Naive thymus-derived CD8-positive, alpha-beta T cell (primary cell): ENCODE measurements around the gene RSPH3. TPM values are rescaled to one million over a fixed set of nuclear protein-coding genes. Genes with fewer than 3 reads are reported as not detected.

ENCODE experiments used
- ATAC-seq, 2 donors: fragments of 150-1000 bp; cut with Tn5 transposase in 1 of 2; sonication (Bioruptor Pico), chemical (Tn5 transposase) in 1 of 2; 1 replicate in 1 of 2; 2 replicates in 1 of 2; pipeline ENCODE4 v1.10.0; 2021; ENCODE audit warnings: mild to moderate bottlenecking in 2 of 2, moderate library complexity in 2 of 2
- POLR2A ChIA-PET: fragments of 350-600 bp; sonication (Branson Sonifier 250); formaldehyde crosslinking; loops from one replicate; lab custom pipeline; 2021; ENCODE audit warnings: antibody characterized with exemption; lab: Charles Lee
- DNase-seq, 10 donors: peaks; one replicate each; pipeline versions ENCODE4 v3.0.0 to v3.0.0-alpha.2; 2020 to 2022
- H3K27ac Mint-ChIP-seq, 10 donors: one replicate each; pipeline ENCODE4 v1.8.0; 2020 to 2022; ENCODE audit warnings: mild to moderate bottlenecking in 10 of 10, mixed read lengths in 10 of 10, moderate library complexity in 4 of 10, inconsistent platforms in 1 of 10
- H3K27me3 Mint-ChIP-seq, 5 donors: one replicate each; pipeline ENCODE4 v1.8.0; 2021 to 2022; ENCODE audit warnings: mixed read lengths in 5 of 5
- H3K36me3 Mint-ChIP-seq, 3 donors: one replicate each; pipeline ENCODE4 v1.8.0; 2020 to 2022; ENCODE audit warnings: mixed read lengths in 3 of 3, mild to moderate bottlenecking in 2 of 3, inconsistent platforms in 1 of 3
- H3K4me1 Mint-ChIP-seq, 4 donors: one replicate each; pipeline ENCODE4 v1.8.0; 2021 to 2022; ENCODE audit warnings: mixed read lengths in 4 of 4
- H3K4me3 Mint-ChIP-seq, 10 donors: one replicate each; pipeline ENCODE4 v1.8.0; 2020 to 2022; ENCODE audit warnings: mild to moderate bottlenecking in 10 of 10, mixed read lengths in 10 of 10, moderate library complexity in 6 of 10, inconsistent platforms in 1 of 10
- H3K9me3 Mint-ChIP-seq, 9 donors: one replicate each; pipeline ENCODE4 v1.8.0; 2020 to 2022; ENCODE audit warnings: mixed read lengths in 9 of 9, mild to moderate bottlenecking in 3 of 9, inconsistent platforms in 1 of 9, moderate library complexity in 1 of 9
- polyA plus RNA-seq, 3 donors: library from polyadenylated mRNA; unstranded; fragments of 300-500 nt; fragmentation: Illumina TruSeq; gene quantifications; one replicate each; pipeline ENCODE4 v1.2.3, GENCODE V29; 2021
- total RNA-seq, 8 experiments: library from RNA in 2 of 8; stranded (reverse) in 2 of 8; gene quantifications; one replicate each; pipeline ENCODE4 v1.2.3 and lab custom pipeline; 2021 to 2026

RSPH3 gene, protein sequence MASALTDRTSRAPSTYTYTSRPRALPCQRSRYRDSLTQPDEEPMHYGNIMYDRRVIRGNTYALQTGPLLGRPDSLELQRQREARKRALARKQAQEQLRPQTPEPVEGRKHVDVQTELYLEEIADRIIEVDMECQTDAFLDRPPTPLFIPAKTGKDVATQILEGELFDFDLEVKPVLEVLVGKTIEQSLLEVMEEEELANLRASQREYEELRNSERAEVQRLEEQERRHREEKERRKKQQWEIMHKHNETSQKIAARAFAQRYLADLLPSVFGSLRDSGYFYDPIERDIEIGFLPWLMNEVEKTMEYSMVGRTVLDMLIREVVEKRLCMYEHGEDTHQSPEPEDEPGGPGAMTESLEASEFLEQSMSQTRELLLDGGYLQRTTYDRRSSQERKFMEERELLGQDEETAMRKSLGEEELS
- 1 to 10 TPM; 1.9 TPM for total RNA-seq
- 1 to 10 TPM; 1.3 to 2.0 (median 1.8) TPM for polyA plus RNA-seq
- total RNA-seq (lab: John Stamatoyannopoulos, UW) = 0 to 7.8 (median 6.0) reads per million in 6 experiments

DNA sequence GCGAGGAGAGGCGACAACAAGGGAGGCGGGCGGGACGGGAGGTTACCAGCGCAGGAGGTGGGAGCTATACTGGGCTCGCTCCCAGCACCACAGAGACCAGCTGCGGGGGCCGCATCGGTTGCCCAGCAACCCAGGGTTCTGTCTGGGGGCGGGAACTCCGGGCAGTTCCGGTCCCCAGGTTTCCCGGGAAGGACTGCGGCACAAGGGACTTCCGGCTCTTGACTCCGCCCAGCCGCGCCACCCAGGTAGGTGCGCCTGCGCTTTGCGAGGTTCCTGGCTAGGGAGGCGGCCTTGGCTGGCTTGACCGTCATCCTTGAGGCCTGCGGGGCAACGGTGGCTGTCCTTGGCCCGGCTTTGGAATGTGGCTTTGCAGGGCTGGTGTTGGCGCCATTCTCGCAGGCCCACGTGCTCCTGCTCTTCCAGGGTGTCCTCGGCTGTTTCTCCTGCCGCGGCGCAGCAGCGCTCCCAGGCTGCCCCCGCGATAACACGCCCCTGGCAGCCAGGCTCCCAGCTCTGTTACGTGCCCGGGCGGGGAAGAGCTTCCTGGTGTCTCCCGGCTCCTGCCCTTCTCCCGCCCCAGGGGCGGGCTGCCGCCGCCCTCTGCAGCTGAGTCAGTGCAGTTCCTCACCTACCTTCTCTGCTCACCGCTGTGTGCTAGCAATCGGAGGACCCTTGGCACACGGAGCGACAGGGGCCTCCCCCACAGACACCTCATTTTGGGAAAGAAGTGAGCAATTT, at the start of gene RSPH3:
RSPH3 (minus strand) TSS at position 537 of the 738 bp plus-strand sequence. CDS start 652 bp downstream, outside the sequence.
- POLR2A ChIA-PET = interaction anchor here (0.5 to 2.4 kb wide), 13 partner anchors 8 to 351 kb away, joined by 3 to 34 read pairs (median 4); partner anchors contain the start of gene TAGAP
- Mint-ChIP-seq H3K27ac (peak within 1 kb of the TSS; percentile 87 to 97 (median 92)), H3K4me1 (peaks cover 20 to 50% (median 23%) of the 10 kb centered on the region in 4 donors), H3K9me3 (no peaks in the 10 kb centered on the region), H3K4me3 (peak within 1 kb of the TSS; percentile 92 to 99 (median 97)), H3K36me3 (no peaks in the 10 kb centered on the region), H3K27me3 (no peaks in the 10 kb centered on the region)
- ATAC-seq (peak; percentile 83 to 87), DNase-seq (peak; percentile 80 to 93 (median 83))

DNA sequence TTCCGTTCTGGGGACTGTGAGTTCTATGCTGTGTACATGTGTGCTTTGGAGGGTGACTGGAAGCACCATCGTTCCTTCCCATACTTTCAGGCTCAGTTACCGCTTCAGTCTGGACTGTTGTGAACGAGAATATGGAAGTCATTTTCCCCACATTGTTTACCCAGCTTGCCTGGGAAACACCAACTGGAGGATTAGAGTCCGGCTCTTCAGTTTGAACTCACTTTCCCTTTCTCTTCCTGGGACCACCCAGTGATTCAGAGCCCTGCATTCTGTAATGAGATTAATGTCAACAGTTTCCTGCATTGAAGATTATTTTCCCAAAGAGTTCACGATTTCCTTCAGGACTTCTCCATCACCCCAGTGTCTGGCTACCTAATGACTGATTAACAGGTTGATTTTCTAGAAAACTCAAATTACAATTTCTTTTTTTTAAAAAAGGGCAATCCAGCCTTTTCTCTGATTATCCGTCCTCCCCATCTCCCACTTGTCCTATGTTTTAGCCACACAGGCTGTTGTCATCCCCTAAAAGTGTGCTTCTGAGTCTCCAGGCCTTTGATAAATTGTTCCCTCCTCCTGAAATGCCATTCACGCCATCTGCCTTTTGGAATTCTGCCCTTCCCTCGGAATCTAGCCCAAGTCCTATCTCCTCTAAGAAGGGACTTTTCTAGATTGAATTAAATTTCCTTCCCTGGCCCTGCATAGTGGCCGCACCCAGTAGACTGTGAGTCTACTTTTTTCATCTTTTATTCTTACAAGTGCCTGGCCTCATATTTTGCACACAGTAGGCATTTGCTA, 48.1 kb upstream of the RSPH3 start:
- Mint-ChIP-seq H3K27me3 (no peaks in the 10 kb centered on the region), H3K9me3 (no peaks in the 10 kb centered on the region), H3K4me3 (peak overlapping the region in 2 of 10 donors; percentile 9 to 20), H3K36me3 (peaks cover 3 to 12% (median 12%) of the 10 kb centered on the region in 3 donors), H3K4me1 (peaks cover 15 to 34% (median 28%) of the 10 kb centered on the region in 4 donors), H3K27ac (peak overlapping the region in 8 of 10 donors; percentile 38 to 75 (median 56))
- no peak for DNase-seq
- POLR2A ChIA-PET = interaction anchor here (0.7 kb wide), 1 partner anchor 48 kb away, joined by 3 read pairs; the partner anchor contains the start of gene RSPH3
- no peak for ATAC-seq

GRCh38 chr6:159045801-159046200, 45.8 kb upstream of the RSPH3 start:
- Mint-ChIP-seq H3K4me3 (peak overlapping the region in 7 of 10 donors; percentile 77 to 100 (median 98)), H3K27me3 (no peaks in the 10 kb centered on the region), H3K4me1 (peaks cover 30 to 51% (median 46%) of the 10 kb centered on the region in 4 donors), H3K36me3 (peaks cover 17 to 35% (median 35%) of the 10 kb centered on the region in 3 donors), H3K9me3 (no peaks in the 10 kb centered on the region), H3K27ac (peak overlapping the region; percentile 90 to 100 (median 98))
- POLR2A ChIA-PET = interaction anchor here (1.7 to 7.9 kb wide), 3 partner anchors 15 to 59 kb away, joined by 6 to 183 read pairs (median 135); no protein-coding TSS in a partner anchor
- DNase-seq (no peak), ATAC-seq (no peak)

DNA sequence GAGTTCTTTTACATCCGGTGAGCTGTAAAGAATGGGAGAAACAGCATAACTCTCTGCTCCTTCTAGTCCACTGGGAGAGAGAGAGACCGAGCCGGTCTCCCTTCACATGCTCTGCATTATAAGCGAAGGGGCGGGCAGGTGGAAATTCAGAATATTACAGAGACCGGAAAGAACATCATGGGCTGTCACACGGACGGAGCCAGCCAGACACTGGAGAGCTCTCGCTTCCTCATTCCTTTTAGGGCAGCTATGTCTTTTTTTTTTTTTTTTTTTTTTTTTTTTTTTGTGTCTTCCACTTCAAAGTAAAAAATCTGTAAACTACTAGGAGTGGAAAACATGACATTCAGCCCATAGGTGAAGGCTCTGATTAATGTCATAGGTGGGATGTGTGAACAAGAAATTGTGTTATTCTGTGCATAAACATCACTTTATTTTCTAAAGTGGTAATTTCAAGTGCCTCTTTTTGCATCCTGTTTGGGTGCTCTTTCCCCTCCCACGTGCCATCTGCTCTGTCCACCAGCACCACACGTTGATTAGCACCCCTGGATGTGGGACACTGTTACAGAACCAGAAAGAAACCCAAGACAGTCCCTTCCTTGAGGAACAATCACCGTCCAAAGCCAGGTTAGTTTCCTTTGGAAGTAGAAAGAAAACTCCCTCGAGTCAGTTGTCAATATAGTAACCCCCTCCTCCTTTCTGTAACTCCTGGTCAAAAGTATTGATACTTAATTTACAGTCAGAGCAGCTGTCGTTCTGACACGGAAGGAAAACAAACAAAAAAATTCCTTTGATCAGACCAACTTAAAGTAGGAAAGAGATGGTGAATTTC, 45.1 kb upstream of the RSPH3 start, which contains the start of gene TAGAP:
TAGAP (minus strand) TSS at position 93 of the 829 bp plus-strand sequence. CDS start 845 bp downstream, outside the sequence.
- Mint-ChIP-seq H3K27ac (peak within 1 kb of the TSS; percentile 90 to 100 (median 98)), H3K36me3 (peaks cover 17 to 42% (median 41%) of the 10 kb centered on the region in 3 donors), H3K4me3 (peak within 1 kb of the TSS; percentile 92 to 100 (median 98)), H3K9me3 (no peaks in the 10 kb centered on the region), H3K27me3 (no peaks in the 10 kb centered on the region), H3K4me1 (peaks cover 30 to 58% (median 52%) of the 10 kb centered on the region in 4 donors)
- peak; percentile 67 to 94 (median 85) for DNase-seq
- peak; percentile 77 to 79 for ATAC-seq
- POLR2A ChIA-PET = interaction anchor here (0.5 to 7.9 kb wide), 15 partner anchors 9 to 998 kb away, joined by 3 to 183 read pairs (median 6); partner anchors contain the start of gene RSPH3

DNA sequence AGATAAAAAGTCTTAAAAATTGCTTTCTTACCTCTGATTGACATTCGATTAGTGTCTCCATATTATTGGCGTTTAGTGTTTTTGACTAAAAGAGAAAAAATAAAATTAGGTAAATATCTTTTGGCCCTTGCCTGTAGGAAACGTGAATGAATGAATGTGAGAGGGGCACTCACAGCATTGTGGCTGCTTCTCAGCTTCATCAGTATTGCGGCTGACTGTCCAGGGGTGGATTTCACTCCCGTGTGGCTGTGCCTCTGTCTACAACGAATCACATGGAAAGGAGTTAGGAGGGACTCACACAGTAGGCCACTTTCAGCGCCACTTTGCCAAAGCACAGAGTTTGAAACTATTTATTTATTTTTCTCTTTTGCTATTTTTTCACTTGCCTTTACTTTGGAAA, 43.9 kb upstream of the RSPH3 start:
- H3K9me3 Mint-ChIP-seq = no peaks in the 10 kb centered on the region
- H3K27ac Mint-ChIP-seq = peak overlapping the region; percentile 90 to 100 (median 98)
- no peaks in the 10 kb centered on the region for H3K27me3 Mint-ChIP-seq
- DNase-seq = peak in 1 of 10 donors; percentile 38
- H3K4me1 Mint-ChIP-seq = peaks cover 31 to 70% (median 62%) of the 10 kb centered on the region in 4 donors
- no peak for ATAC-seq
- POLR2A ChIA-PET = interaction anchor here (0.6 to 7.9 kb wide), 17 partner anchors 10 to 175 kb away, joined by 3 to 183 read pairs (median 6); no protein-coding TSS in a partner anchor
- H3K36me3 Mint-ChIP-seq = peaks cover 17 to 54% (median 51%) of the 10 kb centered on the region in 3 donors
- peak overlapping the region; percentile 92 to 100 (median 98) for H3K4me3 Mint-ChIP-seq

- Mint-ChIP-seq H3K4me1 (peaks cover 33 to 71% (median 68%) of the 10 kb centered on the region in 4 donors), H3K9me3 (no peaks in the 10 kb centered on the region), H3K4me3 (peak overlapping the region; percentile 92 to 100 (median 98)), H3K36me3 (peaks cover 17 to 61% (median 54%) of the 10 kb centered on the region in 3 donors), H3K27me3 (no peaks in the 10 kb centered on the region), H3K27ac (peak overlapping the region; percentile 90 to 100 (median 98))
- DNase-seq (peak in 7 of 10 donors; percentile 33 to 79 (median 65)), ATAC-seq (peak; percentile 38 to 43)
- POLR2A ChIA-PET = interaction anchor here (0.6 to 7.9 kb wide), 13 partner anchors 18 to 174 kb away, joined by 3 to 183 read pairs (median 6); no protein-coding TSS in a partner anchor
These were observed 43.2 kb upstream of the RSPH3 start for GRCh38 chr6:159043251-159043650.

DNA sequence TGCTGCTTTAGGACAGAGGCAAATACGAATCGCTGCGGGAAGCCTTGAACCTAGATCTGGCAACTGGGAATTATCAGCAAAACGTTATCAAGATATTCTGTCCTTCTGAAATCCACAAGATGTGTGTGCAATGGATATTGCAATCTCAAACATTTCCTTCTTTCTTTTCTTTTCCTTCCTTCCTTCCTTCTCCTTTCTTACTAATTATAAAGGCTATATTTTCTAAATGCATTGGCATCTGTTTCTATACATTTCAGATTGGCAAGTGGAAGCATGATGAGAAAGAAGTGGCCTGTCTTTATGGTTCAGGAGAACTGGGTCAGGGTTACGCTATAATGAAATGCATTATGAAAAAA, 42.8 kb upstream of the RSPH3 start:
- peaks cover 32 to 69% (median 69%) of the 10 kb centered on the region in 4 donors for H3K4me1 Mint-ChIP-seq
- POLR2A ChIA-PET = interaction anchor here (0.6 to 7.9 kb wide), 11 partner anchors 18 to 131 kb away, joined by 3 to 183 read pairs (median 12); partner anchors contain the start of gene RSPH3
- H3K4me3 Mint-ChIP-seq = peak overlapping the region; percentile 92 to 100 (median 98)
- DNase-seq = no peak
- H3K9me3 Mint-ChIP-seq = no peaks in the 10 kb centered on the region
- peaks cover 17 to 65% (median 57%) of the 10 kb centered on the region in 3 donors for H3K36me3 Mint-ChIP-seq
- peak overlapping the region; percentile 90 to 100 (median 98) for H3K27ac Mint-ChIP-seq
- H3K27me3 Mint-ChIP-seq = no peaks in the 10 kb centered on the region
- no peak for ATAC-seq

DNA sequence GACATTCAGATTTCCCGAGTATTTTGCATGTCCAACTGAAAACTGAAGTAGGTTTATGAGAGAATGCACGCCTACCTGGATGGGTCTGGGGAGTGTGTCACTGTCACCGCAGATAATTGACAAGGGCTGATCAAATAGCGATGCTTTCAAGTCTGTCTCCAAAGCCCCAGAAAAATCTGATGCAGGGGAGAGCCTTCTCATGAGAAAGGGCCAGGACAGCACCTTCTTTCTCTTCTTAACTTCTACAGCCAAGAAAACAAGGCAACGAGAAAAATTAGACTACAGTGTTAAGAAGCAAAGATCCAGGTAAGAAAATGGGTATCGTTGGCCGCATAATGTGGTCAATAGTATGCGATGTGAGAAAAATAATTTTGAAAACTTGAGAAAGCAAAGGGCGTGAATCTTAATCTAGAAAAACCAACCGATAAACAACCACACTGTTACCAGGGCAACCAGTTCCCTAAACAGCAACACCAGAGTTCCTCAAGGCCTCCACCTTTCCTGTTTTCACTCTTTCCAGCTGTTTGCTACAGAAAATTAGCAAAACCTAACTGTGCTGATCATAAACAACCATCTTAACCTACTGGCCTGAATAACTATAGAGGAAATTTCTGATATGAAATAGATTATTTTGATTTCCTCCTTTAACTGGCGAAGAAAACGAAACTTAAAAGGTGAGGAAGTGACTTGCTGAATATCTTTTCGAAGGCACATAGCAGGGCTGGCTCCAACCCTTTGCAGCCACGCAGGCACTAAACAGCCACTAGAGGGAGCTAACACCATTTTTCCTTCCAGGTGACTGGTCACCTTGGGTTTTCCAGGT, 42.2 kb upstream of the RSPH3 start:
- peaks cover 17 to 71% (median 62%) of the 10 kb centered on the region in 3 donors for H3K36me3 Mint-ChIP-seq
- DNase-seq = peak; percentile 36 to 91 (median 79)
- peaks cover 29 to 69% (median 69%) of the 10 kb centered on the region in 4 donors for H3K4me1 Mint-ChIP-seq
- peak overlapping the region; percentile 90 to 100 (median 98) for H3K27ac Mint-ChIP-seq
- no peaks in the 10 kb centered on the region for H3K9me3 Mint-ChIP-seq
- ATAC-seq = peak; percentile 45 to 61
- H3K27me3 Mint-ChIP-seq = no peaks in the 10 kb centered on the region
- H3K4me3 Mint-ChIP-seq = peak overlapping the region; percentile 92 to 100 (median 98)
- POLR2A ChIA-PET = interaction anchor here (0.7 to 7.9 kb wide), 11 partner anchors 19 to 85 kb away, joined by 3 to 183 read pairs (median 12); partner anchors contain the start of gene RSPH3

DNA sequence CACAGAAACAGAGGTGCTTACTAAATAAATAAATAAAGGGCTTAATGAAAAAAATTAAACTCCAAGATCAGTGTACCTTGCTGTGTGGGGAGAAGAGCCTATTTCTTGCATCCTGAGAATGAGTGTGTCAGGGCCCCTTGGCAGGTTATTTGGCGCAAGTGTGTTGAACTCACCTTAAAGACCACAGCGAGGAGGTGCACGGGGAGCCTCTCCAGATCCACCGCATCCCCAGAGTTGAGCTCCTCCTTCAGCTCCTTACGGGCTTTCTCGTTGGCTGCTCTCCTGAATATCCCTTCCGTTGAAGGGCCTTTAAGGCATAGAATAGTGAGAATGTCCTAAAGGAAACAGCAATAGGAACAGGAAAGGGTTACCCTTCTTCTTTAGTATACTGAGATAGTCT, 41.2 kb upstream of the RSPH3 start:
- no peaks in the 10 kb centered on the region for H3K9me3 Mint-ChIP-seq
- H3K27me3 Mint-ChIP-seq = no peaks in the 10 kb centered on the region
- H3K4me1 Mint-ChIP-seq = peaks cover 29 to 75% (median 68%) of the 10 kb centered on the region in 4 donors
- H3K27ac Mint-ChIP-seq = peak overlapping the region; percentile 90 to 100 (median 98)
- DNase-seq = no peak
- POLR2A ChIA-PET = interaction anchor here (0.6 to 7.9 kb wide), 8 partner anchors 20 to 393 kb away, joined by 3 to 183 read pairs (median 12); partner anchors contain the start of gene RSPH3
- peak overlapping the region; percentile 92 to 100 (median 98) for H3K4me3 Mint-ChIP-seq
- no peak for ATAC-seq
- H3K36me3 Mint-ChIP-seq = peaks cover 17 to 82% (median 63%) of the 10 kb centered on the region in 3 donors
